Calu3 (cell line): ENCODE results near the gene LBP. TPM values are rescaled to one million over a fixed set of nuclear protein-coding genes. Genes with fewer than 3 reads are reported as not detected.

ENCODE experiments used
- BruUV-seq: library from RNA; stranded (reverse); fragments of 400-500 nt; replicated peaks from 2 replicates; lab custom pipeline; 2021; lab: Mats Ljungman, UMichigan
- CTCF ChIA-PET: fragments of 300-600 bp; sonication (Branson Sonifier 250); formaldehyde crosslinking; loops from one replicate; lab custom pipeline; 2022; ENCODE audit warnings: antibody characterized with exemption; lab: Charles Lee
- DNase-seq: peaks from one replicate; pipeline ENCODE4 v3.0.0; 2022
- H3K27ac Mint-ChIP-seq: one replicate; pipeline ENCODE4 v1.8.0; 2022; ENCODE audit warnings: mixed read lengths; ENCODE audit not compliant: unreplicated experiment
- H3K27me3 Mint-ChIP-seq: one replicate; pipeline ENCODE4 v1.8.0; 2022; ENCODE audit warnings: mixed read lengths; ENCODE audit not compliant: unreplicated experiment
- H3K36me3 Mint-ChIP-seq: one replicate; pipeline ENCODE4 v1.8.0; 2022; ENCODE audit warnings: mild to moderate bottlenecking, moderate library complexity, mixed read lengths; ENCODE audit not compliant: insufficient read depth, unreplicated experiment
- H3K4me1 Mint-ChIP-seq: one replicate; pipeline ENCODE4 v1.8.0; 2022; ENCODE audit warnings: mild to moderate bottlenecking, low read depth, mixed read lengths; ENCODE audit not compliant: unreplicated experiment
- H3K4me3 Mint-ChIP-seq: one replicate; pipeline ENCODE4 v1.8.0; 2022; ENCODE audit warnings: mild to moderate bottlenecking, low read depth, moderate library complexity, mixed read lengths; ENCODE audit not compliant: unreplicated experiment
- H3K9me3 Mint-ChIP-seq: one replicate; pipeline ENCODE4 v1.8.0; 2022; ENCODE audit warnings: low read depth, mixed read lengths; ENCODE audit not compliant: unreplicated experiment
- CTCF ChIP-seq: fragments of 200-600 bp; IDR thresholded peaks from one replicate; pipeline ENCODE4 v1.8.0; 2022; ENCODE audit warnings: antibody characterized with exemption; ENCODE audit not compliant: unreplicated experiment
- intact Hi-C: fragments of 100-400 bp; cut with micrococcal nuclease; formaldehyde crosslinking; loops from one replicate; pipeline ENCODE4 v1.10.0; 2022; ENCODE audit not compliant: unreplicated experiment
- total RNA-seq: library from RNA; stranded (reverse); gene quantifications from 2 replicates; pipeline ENCODE4 v1.2.3, GENCODE V29; 2022

The LBP gene
- total RNA-seq, 1 experiment from 2014 or later = not detected

GRCh38 chr20:38418509-38419204, 72.4 kb downstream of the LBP start:
- H3K27ac Mint-ChIP-seq = no peak overlapping the region
- peaks cover 87% of the 10 kb centered on the region for H3K36me3 Mint-ChIP-seq
- intact Hi-C loops = no loop called here
- H3K9me3 Mint-ChIP-seq = no peaks in the 10 kb centered on the region
- no peak for DNase-seq
- CTCF ChIA-PET = interaction anchor here (0.7 to 1.4 kb wide), 3 partner anchors 10 to 668 kb away, joined by 4 to 7 read pairs (median 6); no protein-coding TSS in a partner anchor
- TF ChIP-seq CTCF = no peak
- BruUV-seq = no TSS peak
- no peaks in the 10 kb centered on the region for H3K27me3 Mint-ChIP-seq
- no peak overlapping the region for H3K4me3 Mint-ChIP-seq
- H3K4me1 Mint-ChIP-seq = no peaks in the 10 kb centered on the region

- intact Hi-C loops = no loop called here
- CTCF ChIA-PET = no interaction called here
- Mint-ChIP-seq H3K27ac (peak overlapping the region; percentile 34), H3K9me3 (no peaks in the 10 kb centered on the region), H3K27me3 (no peaks in the 10 kb centered on the region), H3K4me3 (no peak overlapping the region), H3K36me3 (peaks cover 93% of the 10 kb centered on the region), H3K4me1 (no peaks in the 10 kb centered on the region)
- no TSS peak for BruUV-seq
- TF ChIP-seq CTCF = no peak
- no peak for DNase-seq
Observed at GRCh38 chr20:38420388-38421085, 74.3 kb downstream of the LBP start.

- no TSS peak for BruUV-seq
- Mint-ChIP-seq H3K4me1 (peaks cover 9% of the 10 kb centered on the region), H3K36me3 (peaks cover 95% of the 10 kb centered on the region), H3K4me3 (no peak overlapping the region), H3K27ac (no peak overlapping the region), H3K27me3 (no peaks in the 10 kb centered on the region), H3K9me3 (no peaks in the 10 kb centered on the region)
- intact Hi-C loops = no loop called here
- CTCF ChIA-PET = no interaction called here
- no peak for DNase-seq
- TF ChIP-seq CTCF = no peak
Observed at GRCh38 chr20:38421915-38422314, 75.6 kb downstream of the LBP start.

GRCh38 chr20:38423541-38423940, 77.3 kb downstream of the LBP start:
- peaks cover 25% of the 10 kb centered on the region for H3K4me1 Mint-ChIP-seq
- no peaks in the 10 kb centered on the region for H3K27me3 Mint-ChIP-seq
- H3K27ac Mint-ChIP-seq = peak overlapping the region; percentile 4
- no peak for TF ChIP-seq CTCF
- BruUV-seq = no TSS peak
- no peak for DNase-seq
- H3K4me3 Mint-ChIP-seq = no peak overlapping the region
- peaks cover 99% of the 10 kb centered on the region for H3K36me3 Mint-ChIP-seq
- CTCF ChIA-PET = interaction anchor here (0.7 kb wide), 1 partner anchor 24 kb away, joined by 3 read pairs; no protein-coding TSS in a partner anchor
- intact Hi-C loops = no loop called here
- no peaks in the 10 kb centered on the region for H3K9me3 Mint-ChIP-seq
